GM12878 (cell line): Measurements from ENCODE around the gene MIEF1. TPM values are rescaled to one million over a fixed set of nuclear protein-coding genes. Genes with fewer than 3 reads are reported as not detected.

Source experiments
- BACH1 ChIP-seq: fragments of 450-650 bp; IDR thresholded peaks from 2 replicates; pipeline ENCODE4 v1.6.1; 2017; ENCODE audit warnings: mild to moderate bottlenecking, borderline replicate concordance
- CHD1 ChIP-seq: IDR thresholded peaks from 2 replicates; pipeline ENCODE4 v1.6.1; 2012; ENCODE audit warnings: low read depth, low read length, improper control_type of control experiment
- EZH2 ChIP-seq: IDR thresholded peaks from 2 replicates; pipeline ENCODE4 v1.6.1; 2012; ENCODE audit warnings: low read depth, mild to moderate bottlenecking, control low read depth, inconsistent platforms, low read length, borderline replicate concordance; ENCODE audit not compliant: control insufficient read depth
- KDM1A ChIP-seq: fragments of 200-600 bp; sonication (generic); IDR thresholded peaks from 2 replicates; pipeline ENCODE4 v1.6.1; 2016; ENCODE audit warnings: borderline replicate concordance
- MXI1 ChIP-seq: fragments of 150-350 bp; IDR thresholded peaks from 2 replicates; pipeline ENCODE4 v1.6.1; 2011; ENCODE audit warnings: low read depth, mild to moderate bottlenecking, inconsistent platforms, low read length, improper control_type of control experiment
- NFXL1 ChIP-seq: fragments of 450-650 bp; IDR thresholded peaks from 2 replicates; pipeline ENCODE4 v1.6.1; 2017; ENCODE audit warnings: antibody characterized with exemption, mild to moderate bottlenecking, borderline replicate concordance
- PAX5 ChIP-seq: IDR thresholded peaks from 2 replicates; pipeline ENCODE4 v1.6.1; 2011; ENCODE audit warnings: low read depth, low read length, borderline replicate concordance
- PAX8 ChIP-seq: fragments of 450-650 bp; IDR thresholded peaks from 2 replicates; pipeline ENCODE4 v1.6.1; 2017; ENCODE audit warnings: mild to moderate bottlenecking, moderate library complexity
- PML ChIP-seq: IDR thresholded peaks from 2 replicates; pipeline ENCODE4 v1.6.1; 2012; ENCODE audit warnings: low read length, inconsistent platforms
- POU2F2 ChIP-seq: IDR thresholded peaks from 3 replicates; pipeline ENCODE4 v1.6.1; 2011; ENCODE audit warnings: low read depth, mild to moderate bottlenecking, low read length, borderline replicate concordance
- RAD21 ChIP-seq: IDR thresholded peaks from 2 replicates; pipeline ENCODE4 v1.6.1; 2011; ENCODE audit warnings: mild to moderate bottlenecking, low read depth, low read length, moderate library complexity; ENCODE audit not compliant: insufficient read depth
- SP1 ChIP-seq: IDR thresholded peaks from one replicate; pipeline ENCODE4 v1.6.1; 2011; ENCODE audit warnings: low read depth, low read length
- SRF ChIP-seq, 2 experiments: IDR thresholded peaks; 2 replicates each; pipeline ENCODE4 v1.6.1; 2011; ENCODE audit warnings: low read depth in 2 of 2, low read length in 2 of 2, mild to moderate bottlenecking in 1 of 2, moderate library complexity in 1 of 2
- STAT3 ChIP-seq: IDR thresholded peaks from 2 replicates; pipeline ENCODE4 v1.6.1; 2011; ENCODE audit warnings: low read depth, low read length, improper control_type of control experiment
- SUPT20H ChIP-seq: IDR thresholded peaks from 2 replicates; pipeline ENCODE4 v1.6.1; 2011; ENCODE audit warnings: low read depth, mild to moderate bottlenecking, low read length, moderate library complexity, borderline replicate concordance; ENCODE audit not compliant: control insufficient read depth
- TARDBP ChIP-seq: IDR thresholded peaks from 2 replicates; pipeline ENCODE4 v1.6.1; 2016; ENCODE audit warnings: borderline replicate concordance
- WRNIP1 ChIP-seq: IDR thresholded peaks from 2 replicates; pipeline ENCODE4 v1.6.1; 2011; ENCODE audit warnings: low read depth, low read length, improper control_type of control experiment, borderline replicate concordance
- ZNF24 ChIP-seq: fragments of 450-650 bp; IDR thresholded peaks from 2 replicates; pipeline ENCODE4 v1.6.1; 2017; ENCODE audit warnings: antibody characterized with exemption, mild to moderate bottlenecking
- ZNF622 ChIP-seq: fragments of 450-650 bp; IDR thresholded peaks from 2 replicates; pipeline ENCODE4 v1.6.1; 2017; ENCODE audit warnings: mild to moderate bottlenecking, inconsistent platforms
- ZSCAN29 ChIP-seq: fragments of 450-650 bp; IDR thresholded peaks from 2 replicates; pipeline ENCODE4 v1.6.1; 2017; ENCODE audit warnings: mild to moderate bottlenecking, moderate library complexity
- polyA plus RNA-seq, 11 experiments: library from polyadenylated mRNA; depleted of rRNA in 4 of 11; unstranded in 6 of 11; stranded (reverse) in 5 of 11; fragments of >200 nt; fragmentation: Nextera tagmentation in 4 of 11; fragmentation: Illumina TruSeq in 1 of 11; extraction: Ambion mirVana in 4 of 11; extraction: Trizol in 1 of 11; gene quantifications; 1 replicate in 1 of 11; 2 replicates in 10 of 11; pipeline versions ENCODE4 v1.2.1 to v1.2.3, GENCODE V29; 2011 to 2016; ENCODE audit warnings: inconsistent platforms in 2 of 11, missing spikeins in 2 of 11, low read depth in 1 of 11
- total RNA-seq, 4 experiments: library from RNA; depleted of rRNA in 3 of 4; stranded (reverse); fragments of >200 nt in 3 of 4; fragmentation: Illumina TruSeq in 1 of 4; extraction: Trizol in 1 of 4; gene quantifications; 2 replicates each; pipeline versions ENCODE4 v1.2.1 to v1.2.3, GENCODE V29; 2013 to 2021
- TF ChIP-seq, protein P1 (sequence below): fragments of 450-650 bp; IDR thresholded peaks from 2 replicates; pipeline ENCODE4 v1.6.1; 2017; ENCODE audit warnings: low read depth, mild to moderate bottlenecking, moderate library complexity
- TF ChIP-seq, protein P2 (sequence below), 3 experiments: IDR thresholded peaks in 2 of 3; conservative IDR thresholded peaks in 1 of 3; 2 replicates each; pipeline ENCODE4 v1.5.1; 2011; ENCODE audit warnings: low read depth in 3 of 3, low read length in 3 of 3, mild to moderate bottlenecking in 3 of 3, control low read depth in 2 of 3, moderate library complexity in 2 of 3, inconsistent platforms in 1 of 3, mixed read lengths in 1 of 3; ENCODE audit not compliant: control insufficient read depth in 2 of 3, insufficient read depth in 1 of 3; ENCODE audit errors: extremely low read depth in 1 of 3
- TF ChIP-seq, protein P3 (sequence below): IDR thresholded peaks from 2 replicates; pipeline ENCODE4 v1.6.1; 2012; ENCODE audit warnings: improper control_type of control experiment, low read depth, low read length; ENCODE audit not compliant: insufficient replicate concordance

Gene MIEF1
- total and polyA plus RNA-seq, 10 of the 15 experiments (the other 5 are each of a cell fraction or from before 2014, with no cell fraction given) = 12.4 to 52.3 (median 29.3) TPM

DNA sequence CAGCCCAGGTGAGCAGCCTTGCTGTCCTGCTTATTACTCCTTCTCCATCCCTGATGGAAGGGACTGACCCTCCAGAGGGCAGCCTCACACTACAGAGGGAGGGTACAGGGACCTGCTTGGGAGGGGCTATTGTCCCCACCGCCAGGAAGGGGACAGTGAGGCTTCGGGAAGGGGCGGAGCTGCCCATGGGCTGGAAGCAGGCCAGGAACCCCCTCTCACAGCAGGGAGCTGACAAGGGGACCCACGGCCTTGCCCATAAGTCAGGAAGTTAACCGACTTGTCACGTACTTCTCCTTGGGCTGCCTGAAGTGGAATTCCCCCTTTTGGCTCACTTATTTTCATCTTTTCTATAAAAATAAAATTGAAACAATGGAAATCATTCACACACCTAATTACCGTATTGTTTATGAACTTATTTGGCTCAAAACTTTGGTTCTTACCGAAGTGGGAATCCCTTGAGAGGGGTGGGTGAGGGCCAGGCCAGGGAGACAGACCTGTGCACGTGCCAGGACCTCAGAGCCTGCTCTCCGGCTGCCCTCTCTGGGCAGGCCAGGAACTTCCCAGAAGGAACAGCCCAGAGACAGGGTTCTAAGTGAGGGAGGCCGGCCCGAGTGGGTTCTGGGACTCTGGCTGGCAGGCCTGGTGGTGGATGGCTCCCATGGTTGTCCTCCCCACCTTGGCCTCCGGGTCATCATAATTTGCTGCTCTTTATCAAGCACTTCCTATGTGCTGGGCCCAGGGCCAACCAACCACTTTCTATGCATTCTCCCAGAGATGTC lies 39.5 kb upstream of the MIEF1 start (continued):
- TF ChIP-seq ZSCAN29 (no peak), BACH1 (no peak), ZNF24 (peak; percentile 98), ZNF622 (no peak), SUPT20H (no peak), PAX8 (no peak), RAD21 (peak; percentile 23; the same call in 1 of the 2 replicates), SP1 (no peak), WRNIP1 (no peak), PAX5 (no peak), TARDBP (no peak), MXI1 (no peak), KDM1A (no peak), EZH2 (no peak), SRF (IDR thresholded peaks at IDR 0.05; ENCODE audit: low read depth in 2 of 2, low read length in 2 of 2) (no peak), CHD1 (no peak), PML (no peak), NFXL1 (no peak), STAT3 (no peak), POU2F2 (no peak)
- TF ChIP-seq, protein P1, sequence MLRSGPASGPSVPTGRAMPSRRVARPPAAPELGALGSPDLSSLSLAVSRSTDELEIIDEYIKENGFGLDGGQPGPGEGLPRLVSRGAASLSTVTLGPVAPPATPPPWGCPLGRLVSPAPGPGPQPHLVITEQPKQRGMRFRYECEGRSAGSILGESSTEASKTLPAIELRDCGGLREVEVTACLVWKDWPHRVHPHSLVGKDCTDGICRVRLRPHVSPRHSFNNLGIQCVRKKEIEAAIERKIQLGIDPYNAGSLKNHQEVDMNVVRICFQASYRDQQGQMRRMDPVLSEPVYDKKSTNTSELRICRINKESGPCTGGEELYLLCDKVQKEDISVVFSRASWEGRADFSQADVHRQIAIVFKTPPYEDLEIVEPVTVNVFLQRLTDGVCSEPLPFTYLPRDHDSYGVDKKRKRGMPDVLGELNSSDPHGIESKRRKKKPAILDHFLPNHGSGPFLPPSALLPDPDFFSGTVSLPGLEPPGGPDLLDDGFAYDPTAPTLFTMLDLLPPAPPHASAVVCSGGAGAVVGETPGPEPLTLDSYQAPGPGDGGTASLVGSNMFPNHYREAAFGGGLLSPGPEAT = peak; percentile 91
- TF ChIP-seq, protein P2, sequence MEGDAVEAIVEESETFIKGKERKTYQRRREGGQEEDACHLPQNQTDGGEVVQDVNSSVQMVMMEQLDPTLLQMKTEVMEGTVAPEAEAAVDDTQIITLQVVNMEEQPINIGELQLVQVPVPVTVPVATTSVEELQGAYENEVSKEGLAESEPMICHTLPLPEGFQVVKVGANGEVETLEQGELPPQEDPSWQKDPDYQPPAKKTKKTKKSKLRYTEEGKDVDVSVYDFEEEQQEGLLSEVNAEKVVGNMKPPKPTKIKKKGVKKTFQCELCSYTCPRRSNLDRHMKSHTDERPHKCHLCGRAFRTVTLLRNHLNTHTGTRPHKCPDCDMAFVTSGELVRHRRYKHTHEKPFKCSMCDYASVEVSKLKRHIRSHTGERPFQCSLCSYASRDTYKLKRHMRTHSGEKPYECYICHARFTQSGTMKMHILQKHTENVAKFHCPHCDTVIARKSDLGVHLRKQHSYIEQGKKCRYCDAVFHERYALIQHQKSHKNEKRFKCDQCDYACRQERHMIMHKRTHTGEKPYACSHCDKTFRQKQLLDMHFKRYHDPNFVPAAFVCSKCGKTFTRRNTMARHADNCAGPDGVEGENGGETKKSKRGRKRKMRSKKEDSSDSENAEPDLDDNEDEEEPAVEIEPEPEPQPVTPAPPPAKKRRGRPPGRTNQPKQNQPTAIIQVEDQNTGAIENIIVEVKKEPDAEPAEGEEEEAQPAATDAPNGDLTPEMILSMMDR (IDR thresholded peaks at IDR 0.05 in 2 of 3, conservative IDR thresholded peaks at IDR 0.05 in 1 of 3; ENCODE audit: control insufficient read depth in 2 of 3, extremely low read depth in 1 of 3, insufficient read depth in 1 of 3, low read depth in 3 of 3, low read length in 3 of 3) = peak in 2 of 3 experiments; percentile 7 to 46; a peak in 3 of 6 replicates
- TF ChIP-seq, protein P3, sequence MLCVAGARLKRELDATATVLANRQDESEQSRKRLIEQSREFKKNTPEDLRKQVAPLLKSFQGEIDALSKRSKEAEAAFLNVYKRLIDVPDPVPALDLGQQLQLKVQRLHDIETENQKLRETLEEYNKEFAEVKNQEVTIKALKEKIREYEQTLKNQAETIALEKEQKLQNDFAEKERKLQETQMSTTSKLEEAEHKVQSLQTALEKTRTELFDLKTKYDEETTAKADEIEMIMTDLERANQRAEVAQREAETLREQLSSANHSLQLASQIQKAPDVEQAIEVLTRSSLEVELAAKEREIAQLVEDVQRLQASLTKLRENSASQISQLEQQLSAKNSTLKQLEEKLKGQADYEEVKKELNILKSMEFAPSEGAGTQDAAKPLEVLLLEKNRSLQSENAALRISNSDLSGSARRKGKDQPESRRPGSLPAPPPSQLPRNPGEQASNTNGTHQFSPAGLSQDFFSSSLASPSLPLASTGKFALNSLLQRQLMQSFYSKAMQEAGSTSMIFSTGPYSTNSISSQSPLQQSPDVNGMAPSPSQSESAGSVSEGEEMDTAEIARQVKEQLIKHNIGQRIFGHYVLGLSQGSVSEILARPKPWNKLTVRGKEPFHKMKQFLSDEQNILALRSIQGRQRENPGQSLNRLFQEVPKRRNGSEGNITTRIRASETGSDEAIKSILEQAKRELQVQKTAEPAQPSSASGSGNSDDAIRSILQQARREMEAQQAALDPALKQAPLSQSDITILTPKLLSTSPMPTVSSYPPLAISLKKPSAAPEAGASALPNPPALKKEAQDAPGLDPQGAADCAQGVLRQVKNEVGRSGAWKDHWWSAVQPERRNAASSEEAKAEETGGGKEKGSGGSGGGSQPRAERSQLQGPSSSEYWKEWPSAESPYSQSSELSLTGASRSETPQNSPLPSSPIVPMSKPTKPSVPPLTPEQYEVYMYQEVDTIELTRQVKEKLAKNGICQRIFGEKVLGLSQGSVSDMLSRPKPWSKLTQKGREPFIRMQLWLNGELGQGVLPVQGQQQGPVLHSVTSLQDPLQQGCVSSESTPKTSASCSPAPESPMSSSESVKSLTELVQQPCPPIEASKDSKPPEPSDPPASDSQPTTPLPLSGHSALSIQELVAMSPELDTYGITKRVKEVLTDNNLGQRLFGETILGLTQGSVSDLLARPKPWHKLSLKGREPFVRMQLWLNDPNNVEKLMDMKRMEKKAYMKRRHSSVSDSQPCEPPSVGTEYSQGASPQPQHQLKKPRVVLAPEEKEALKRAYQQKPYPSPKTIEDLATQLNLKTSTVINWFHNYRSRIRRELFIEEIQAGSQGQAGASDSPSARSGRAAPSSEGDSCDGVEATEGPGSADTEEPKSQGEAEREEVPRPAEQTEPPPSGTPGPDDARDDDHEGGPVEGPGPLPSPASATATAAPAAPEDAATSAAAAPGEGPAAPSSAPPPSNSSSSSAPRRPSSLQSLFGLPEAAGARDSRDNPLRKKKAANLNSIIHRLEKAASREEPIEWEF = no peak
